ENCODE data around the gene IFIT1B.
"Not testable (repeated sequence)": the region's sequence is repeated elsewhere in the genome, so short reads cannot be mapped to it uniquely, and the experiment has no call there.

The IFIT1B gene, protein sequence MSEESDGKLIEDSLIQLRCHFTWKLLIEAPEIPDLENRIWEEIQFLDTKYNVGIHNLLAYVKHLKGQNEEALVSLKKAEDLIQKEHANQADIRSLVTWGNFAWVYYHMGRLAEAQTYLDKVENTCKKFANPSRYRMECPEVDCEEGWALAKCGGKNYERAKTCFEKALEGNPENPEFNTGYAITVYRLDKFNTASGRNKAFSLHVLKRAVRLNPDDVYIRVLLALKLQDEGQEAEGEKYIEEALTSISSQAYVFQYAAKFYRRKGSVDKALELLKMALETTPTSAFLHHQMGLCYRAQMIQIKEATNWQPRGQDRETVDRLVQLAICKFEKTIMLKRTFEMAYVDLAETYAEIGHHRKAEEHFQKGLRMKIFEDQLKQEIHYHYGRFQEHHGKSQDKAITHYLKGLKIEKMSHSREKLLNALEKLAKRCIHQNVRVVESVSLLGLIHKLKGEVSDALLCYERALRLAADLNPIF

GRCh38 chr10:89377705-89378637 is at the start of gene IFIT1B:
Gene IFIT1B (plus strand): TSS chr10:89378056. CDS start chr10:89378136, 80 bp downstream.
- no peak for DNase-seq (ENCODE audit: low read depth in 2 of 2)

DNA sequence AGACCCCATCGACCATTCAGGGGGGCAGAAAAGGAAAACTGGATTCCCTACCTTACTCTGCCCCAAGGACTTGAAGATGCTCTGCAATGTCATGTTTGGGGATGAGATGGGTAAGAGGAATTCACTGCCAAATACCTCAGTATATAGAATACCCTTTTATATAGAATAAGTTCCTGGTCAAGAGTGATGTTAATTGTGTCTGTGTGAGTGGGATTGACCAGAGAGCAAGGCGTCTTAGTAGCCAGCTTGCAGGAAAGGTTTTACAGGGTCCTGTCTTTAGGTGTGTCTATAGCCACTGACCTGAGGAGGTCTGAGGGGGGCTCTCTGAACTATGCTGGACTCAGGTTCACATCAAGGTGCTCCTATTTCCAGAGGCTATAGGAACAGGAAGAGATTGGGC is 48.7 kb upstream of the IFIT1B start:
- no peak for DNase-seq (ENCODE audit: low read depth in 2 of 2)

GRCh38 chr10:89330014-89330413 is 47.8 kb upstream of the IFIT1B start:
- DNase-seq (ENCODE audit: low read depth in 2 of 2): not testable (repeated sequence)

DNA sequence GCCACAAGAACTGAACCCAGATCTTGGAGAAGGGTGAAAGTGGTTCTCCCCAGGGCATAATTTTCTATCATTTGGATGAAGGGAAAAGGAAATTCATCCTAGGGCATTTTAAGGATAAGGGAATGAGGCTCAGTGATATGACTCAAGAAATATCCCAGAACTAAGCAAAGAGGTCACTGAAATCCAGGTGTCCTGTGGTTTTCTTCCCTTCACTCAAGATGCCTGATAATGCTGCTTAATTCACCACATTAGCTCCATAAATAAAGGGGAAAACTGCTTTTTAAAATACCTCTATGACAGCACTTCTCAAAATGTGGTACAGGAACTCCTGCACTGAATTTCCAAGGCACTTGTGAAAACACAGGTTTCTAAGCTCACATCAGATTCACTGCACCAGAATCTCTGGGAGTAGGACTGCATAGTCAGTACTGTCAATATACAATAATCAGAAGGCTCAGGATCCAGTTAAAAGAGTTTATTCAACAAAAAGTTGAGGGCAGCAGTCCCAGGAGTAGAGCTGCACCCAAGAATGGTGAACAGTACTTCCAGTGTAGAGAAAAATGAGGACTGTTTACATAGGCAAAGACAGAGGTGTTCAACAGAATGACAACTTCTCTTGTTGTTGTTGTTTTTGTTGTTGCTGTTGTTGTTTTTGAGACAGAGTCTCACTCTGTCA is 47.2 kb upstream of the IFIT1B start:
- no peak for DNase-seq (ENCODE audit: low read depth in 2 of 2)

DNA sequence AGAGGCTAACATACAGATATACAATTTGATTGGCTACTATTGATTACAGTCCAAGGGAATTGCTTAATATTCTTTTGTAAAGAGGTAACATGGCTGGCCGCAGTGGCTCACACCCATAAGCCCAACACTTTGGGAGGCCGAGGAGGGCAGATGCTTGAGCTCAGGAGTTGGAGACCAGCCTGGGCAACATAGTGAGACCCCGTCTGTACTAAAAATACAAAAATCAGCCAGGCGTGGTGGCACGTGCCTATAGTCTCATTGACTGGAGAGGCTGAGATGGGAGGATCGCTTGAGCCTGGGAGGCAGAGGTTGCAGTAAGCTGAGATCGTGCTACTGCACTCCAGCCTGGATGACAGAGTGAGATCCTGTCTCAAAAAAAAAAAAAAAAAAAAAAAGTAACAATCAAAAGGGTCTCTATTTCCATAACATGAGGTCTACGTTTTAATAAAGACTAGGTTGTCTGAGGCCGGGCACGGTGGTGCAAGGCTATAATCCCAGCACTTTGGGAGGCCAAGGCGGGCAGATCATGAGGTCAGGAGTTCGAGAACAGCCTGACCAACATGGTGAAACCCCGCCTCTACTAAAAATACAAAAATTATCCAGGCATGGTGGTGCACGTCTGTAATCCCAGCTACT is 46.3 kb upstream of the IFIT1B start:
- not testable (repeated sequence) for DNase-seq (ENCODE audit: low read depth in 2 of 2)

DNA sequence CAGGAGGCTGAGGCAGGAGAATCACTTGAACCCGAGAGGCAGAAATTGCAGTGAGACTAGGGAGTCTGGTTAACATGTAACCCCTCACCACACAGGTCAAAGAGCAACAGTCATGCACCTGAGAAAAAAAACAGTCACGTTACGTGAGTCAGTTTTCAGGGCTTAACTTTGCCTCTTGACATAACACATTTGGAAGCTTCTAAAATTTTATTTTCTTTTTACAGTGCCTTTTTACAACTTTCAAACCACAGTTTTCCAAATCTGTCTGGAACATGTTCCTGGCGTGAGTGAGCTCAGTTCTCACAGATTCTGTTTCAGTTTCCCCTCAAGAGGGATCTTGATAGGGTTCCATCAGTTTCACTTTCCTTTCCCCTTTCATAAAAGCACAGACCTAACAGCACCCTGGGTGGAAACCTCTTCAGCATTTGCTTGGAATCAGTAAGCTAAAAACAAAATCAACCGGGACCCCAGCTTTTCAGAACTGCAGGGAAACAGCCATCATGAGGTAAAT is 45.7 kb upstream of the IFIT1B start:
- no peak for DNase-seq (ENCODE audit: low read depth in 2 of 2)

DNA sequence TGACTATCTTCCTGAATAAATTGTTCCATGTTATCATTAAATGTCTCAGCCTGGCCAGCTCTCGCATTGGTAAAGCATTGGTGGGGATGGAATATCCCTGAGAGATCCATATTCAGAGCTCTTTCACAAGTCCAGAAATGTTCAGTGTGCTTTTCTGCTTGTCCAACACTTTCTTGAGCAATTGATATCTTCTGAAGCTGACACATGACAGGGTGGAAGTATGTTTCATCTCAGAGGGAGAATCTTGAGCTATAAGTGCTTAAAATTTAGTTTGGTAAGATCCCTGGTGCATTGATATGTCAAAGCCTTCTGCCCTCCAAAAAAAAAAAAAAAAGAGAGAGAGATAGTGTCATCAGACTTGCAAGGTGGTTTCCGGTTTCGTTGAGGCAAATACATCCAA is 42.6 kb upstream of the IFIT1B start:
- no peak for DNase-seq (ENCODE audit: low read depth in 2 of 2)

DNA sequence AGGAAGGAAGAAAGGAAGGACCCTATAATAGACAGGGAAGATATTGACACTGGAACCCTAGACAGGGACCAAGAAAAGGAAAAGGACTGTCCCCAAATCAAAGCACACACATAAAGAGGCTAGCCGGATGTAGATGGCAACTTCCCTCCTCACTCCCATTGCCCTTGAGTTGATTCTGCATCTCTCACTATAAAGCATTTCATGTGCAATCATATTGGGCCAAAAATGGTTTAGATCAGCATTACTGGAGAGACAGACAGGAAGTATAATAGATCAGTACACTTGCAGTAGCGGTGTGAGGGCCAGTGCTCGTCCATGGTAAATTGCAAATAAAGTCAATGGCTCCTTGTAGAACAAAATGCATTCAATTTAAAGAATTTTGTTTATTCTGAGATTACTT is 41.6 kb upstream of the IFIT1B start:
- DNase-seq (ENCODE audit: low read depth in 2 of 2): no peak

DNA sequence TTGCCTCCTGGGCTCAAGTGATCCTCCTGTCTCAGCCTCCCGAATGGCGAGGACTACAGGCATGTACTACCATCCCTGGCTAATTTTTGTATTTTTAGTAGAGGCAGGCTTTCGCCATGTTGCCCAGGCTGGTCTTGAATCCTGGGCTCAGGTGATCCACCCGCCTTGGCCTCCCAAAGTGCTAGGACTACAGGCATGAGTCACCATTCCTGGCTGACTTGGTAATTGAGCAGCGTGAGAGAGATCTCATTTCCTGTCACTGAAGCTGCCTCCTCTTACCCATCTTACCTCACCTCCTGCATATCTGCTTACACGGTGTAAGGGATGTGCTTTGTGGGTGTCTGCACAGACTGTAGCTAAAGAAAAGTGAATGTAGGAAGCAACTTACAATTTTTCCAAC is 40.4 kb upstream of the IFIT1B start:
- no peak for DNase-seq (ENCODE audit: low read depth in 2 of 2)

DNA sequence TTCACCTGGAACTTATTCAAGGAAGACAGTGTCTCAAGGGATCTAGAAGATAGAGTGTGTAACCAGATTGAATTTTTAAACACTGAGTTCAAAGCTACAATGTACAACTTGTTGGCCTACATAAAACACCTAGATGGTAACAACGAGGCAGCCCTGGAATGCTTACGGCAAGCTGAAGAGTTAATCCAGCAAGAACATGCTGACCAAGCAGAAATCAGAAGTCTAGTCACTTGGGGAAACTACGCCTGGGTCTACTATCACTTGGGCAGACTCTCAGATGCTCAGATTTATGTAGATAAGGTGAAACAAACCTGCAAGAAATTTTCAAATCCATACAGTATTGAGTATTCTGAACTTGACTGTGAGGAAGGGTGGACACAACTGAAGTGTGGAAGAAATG is 39.1 kb upstream of the IFIT1B start:
- DNase-seq (ENCODE audit: low read depth in 2 of 2): no peak

GRCh38 chr10:89339875-89340274 is 38.0 kb upstream of the IFIT1B start:
- no peak for DNase-seq (ENCODE audit: low read depth in 2 of 2)

- DNase-seq (ENCODE audit: low read depth in 2 of 2): no peak
These were observed 36.2 kb upstream of the IFIT1B start for GRCh38 chr10:89341649-89342048.

DNA sequence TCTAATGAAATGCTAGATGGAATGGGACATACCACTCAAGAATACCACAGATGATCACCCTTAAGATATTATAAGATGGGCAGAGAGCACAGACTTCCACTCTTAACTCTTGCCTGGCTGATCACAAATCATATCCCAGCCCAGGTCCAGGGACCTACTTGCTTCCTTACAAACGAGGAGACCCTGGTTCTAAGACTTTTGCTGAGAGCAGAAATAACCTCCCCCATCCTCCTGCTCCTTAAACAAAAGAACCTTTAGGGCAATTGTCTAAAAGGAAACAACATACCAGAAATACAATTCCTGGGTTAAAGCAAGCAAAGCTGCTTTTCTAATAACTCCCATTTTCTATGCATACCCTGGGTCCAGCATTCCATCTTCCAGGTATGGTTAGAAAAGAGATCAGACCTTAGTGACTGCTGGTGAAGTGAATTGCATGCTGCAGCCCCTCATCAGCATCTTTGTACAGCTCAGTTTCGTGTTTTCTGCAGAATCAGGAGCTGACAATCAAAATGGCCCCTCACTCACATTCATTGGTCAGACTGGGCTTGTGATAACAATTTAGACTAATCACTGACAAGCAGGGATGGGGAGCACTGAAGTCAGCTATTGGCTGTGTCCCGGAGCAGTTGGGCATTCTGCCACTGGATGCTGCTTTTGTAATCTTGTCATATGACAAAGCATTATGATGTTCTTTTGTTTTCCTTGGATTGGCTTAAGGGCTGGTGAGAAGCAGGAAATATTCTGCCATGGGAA is 35.5 kb upstream of the IFIT1B start:
- DNase-seq (ENCODE audit: low read depth in 2 of 2): no peak

GRCh38 chr10:89343089-89343767 is 34.6 kb upstream of the IFIT1B start:
- no peak for DNase-seq (ENCODE audit: low read depth in 2 of 2)

GRCh38 chr10:89344156-89344555 is 33.7 kb upstream of the IFIT1B start:
- no peak for DNase-seq (ENCODE audit: low read depth in 2 of 2)

GRCh38 chr10:89345367-89346000 is 32.4 kb upstream of the IFIT1B start:
- DNase-seq (ENCODE audit: low read depth in 2 of 2): no peak

DNA sequence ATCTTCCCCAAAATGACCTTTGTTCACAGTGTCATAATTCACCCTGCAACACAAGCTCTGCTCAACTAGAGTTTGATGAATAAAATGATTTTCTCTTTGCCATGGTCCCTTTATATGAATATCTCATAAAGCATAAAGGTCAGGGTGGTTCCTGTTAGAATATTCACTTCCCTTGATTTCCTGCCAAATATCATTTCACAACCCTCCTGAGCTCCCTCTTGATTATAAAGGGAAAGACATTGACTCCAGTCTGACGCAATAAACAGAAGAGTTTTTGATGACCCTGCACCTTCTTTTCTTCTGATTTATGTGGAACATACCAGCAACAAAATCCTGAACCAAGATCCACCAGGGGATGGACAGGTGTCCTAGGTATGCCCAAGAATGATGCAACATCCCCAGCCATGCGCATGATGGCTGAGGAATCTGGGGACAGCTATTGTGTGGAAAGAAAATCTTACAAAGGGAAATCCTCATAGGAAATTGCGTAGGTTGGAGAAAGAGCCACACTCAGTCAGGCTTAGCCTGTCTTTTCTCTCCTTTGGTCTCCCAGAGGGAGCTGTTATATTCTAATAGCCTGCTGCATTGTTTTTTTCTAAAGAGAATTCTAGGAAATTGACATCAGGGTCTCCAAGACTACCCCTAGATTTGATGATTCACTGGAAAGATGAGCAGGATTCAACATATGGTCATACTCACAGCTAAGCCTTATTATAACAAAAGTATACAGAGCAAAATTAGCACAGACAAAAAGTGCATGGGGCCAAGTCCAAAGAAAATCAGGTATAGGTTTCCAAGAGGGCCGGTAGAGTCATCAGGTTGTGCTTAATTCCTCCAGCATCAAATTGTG is 31.2 kb upstream of the IFIT1B start:
- no peak for DNase-seq (ENCODE audit: low read depth in 2 of 2)

DNA sequence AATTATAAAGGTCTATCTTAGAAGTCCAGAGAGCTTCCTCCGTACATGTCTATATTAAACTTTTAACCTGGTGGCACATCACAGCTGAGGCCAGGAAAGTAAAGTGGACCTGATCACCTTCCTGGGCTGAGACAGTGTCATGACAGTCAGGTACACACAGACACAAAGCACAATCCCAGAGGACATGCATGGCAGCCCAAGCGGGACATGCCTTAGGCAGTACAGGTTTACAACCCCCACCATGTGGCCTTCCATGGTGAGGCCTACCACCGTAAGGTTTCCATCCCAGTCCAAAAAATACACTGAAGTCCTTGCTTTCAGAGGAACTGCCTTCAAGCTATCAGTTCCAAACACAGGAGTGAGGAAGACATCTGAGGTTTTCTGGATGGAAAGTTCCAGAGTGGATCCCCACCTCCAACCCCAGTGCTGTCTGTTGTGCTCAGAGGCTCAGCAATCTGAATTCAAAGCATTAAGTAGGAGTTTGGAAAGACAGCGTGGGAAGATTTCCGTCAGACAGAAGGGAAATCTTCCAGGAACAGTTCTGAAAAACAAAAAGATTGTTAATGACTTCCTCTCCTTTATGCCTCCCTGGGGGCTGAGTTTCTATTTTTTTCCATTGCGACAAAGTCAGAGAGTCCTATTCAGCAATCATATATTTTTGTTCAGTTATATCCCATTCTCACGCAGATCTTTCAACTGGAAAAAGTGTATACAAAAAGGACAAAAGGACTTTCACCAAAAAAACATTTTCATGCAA is 30.0 kb upstream of the IFIT1B start:
- DNase-seq (ENCODE audit: low read depth in 2 of 2): no peak

Measured in stimulated activated CD4-positive, alpha-beta T cell treated with anti-CD3 and anti-CD28 coated beads, Interleukin-12 subunit alpha, Interleukin-12 subunit beta, amount 100 ng/mL, for 24 hours (primary cell).